Endodermal cell (in vitro differentiated cells): Measurements from ENCODE around the gene IGFN1. TPM values are rescaled to one million over a fixed set of nuclear protein-coding genes. Genes with fewer than 3 reads are reported as not detected.

Source experiments
- DNase-seq: peaks from one replicate; pipeline ENCODE4 v3.0.0-alpha.2; 2017
- H3K27ac ChIP-seq: 2 replicates; pipeline ENCODE4 v1.5.1; 2013; ENCODE audit warnings: mild to moderate bottlenecking, low read depth, low read length, moderate library complexity
- H3K27me3 ChIP-seq: 2 replicates; pipeline ENCODE4 v1.6.1; 2013; ENCODE audit warnings: mild to moderate bottlenecking, low read length, moderate library complexity; ENCODE audit not compliant: insufficient read depth, control insufficient read depth, poor library complexity, severe bottlenecking
- H3K36me3 ChIP-seq: 2 replicates; pipeline ENCODE4 v1.7.0; 2013; ENCODE audit warnings: mild to moderate bottlenecking, low read length, moderate library complexity; ENCODE audit not compliant: control insufficient read depth, insufficient read depth
- H3K4me1 ChIP-seq: one replicate; pipeline ENCODE4 v1.7.0; 2013; ENCODE audit warnings: low read length; ENCODE audit not compliant: control insufficient read depth, insufficient read depth
- H3K4me3 ChIP-seq: 2 replicates; pipeline ENCODE4 v1.5.1; 2013; ENCODE audit warnings: mild to moderate bottlenecking, low read length, moderate library complexity
- H3K9ac ChIP-seq: 2 replicates; pipeline ENCODE4 v1.6.1; 2013; ENCODE audit warnings: mild to moderate bottlenecking, low read length, moderate library complexity; ENCODE audit not compliant: poor library complexity, severe bottlenecking; ENCODE audit errors: extremely low read depth
- H3K9me3 ChIP-seq: 2 replicates; pipeline ENCODE4 v1.6.1; 2013; ENCODE audit warnings: mild to moderate bottlenecking, low read length, moderate library complexity; ENCODE audit not compliant: control insufficient read depth
- H3K27ac Mint-ChIP-seq: 2 replicates; pipeline ENCODE4 v1.8.0; 2020; ENCODE audit warnings: mixed read lengths
- H3K27me3 Mint-ChIP-seq: 2 replicates; pipeline ENCODE4 v1.8.0; 2021; ENCODE audit warnings: mild to moderate bottlenecking, mixed read lengths; ENCODE audit not compliant: insufficient read depth
- H3K36me3 Mint-ChIP-seq: 2 replicates; pipeline ENCODE4 v1.8.0; 2020; ENCODE audit warnings: low read depth, mixed read lengths
- H3K4me1 Mint-ChIP-seq: 2 replicates; pipeline ENCODE4 v1.8.0; 2020; ENCODE audit warnings: mixed read lengths
- H3K4me3 Mint-ChIP-seq: 2 replicates; pipeline ENCODE4 v1.8.0; 2020; ENCODE audit warnings: mild to moderate bottlenecking, moderate library complexity, mixed read lengths
- H3K9me3 Mint-ChIP-seq: 2 replicates; pipeline ENCODE4 v1.8.0; 2020; ENCODE audit warnings: mild to moderate bottlenecking, mixed read lengths
- WGBS, 2 experiments: methylation state at CpG; one replicate each; pipeline versions ENCODE4 v1.1.5 to v1.1.7; 2013; ENCODE audit warnings: missing lambda C conversion rate in 2 of 2, mixed read lengths in 1 of 2; ENCODE audit not compliant: insufficient coverage in 1 of 2, insufficient read length in 1 of 2; 5-methylcytosine and 5-hydroxymethylcytosine counted together
- total RNA-seq, 2 donors: library from RNA; stranded (reverse); fragmentation: NEBNext Ultra II Directional in 1 of 2; extraction: Animal tissue kit (Norgen Biotek cat#: 25700) in 1 of 2; gene quantifications; 2 replicates in 1 of 2; 3 replicates in 1 of 2; pipeline ENCODE4 v1.2.1, GENCODE V29; 2021
- TF ChIP-seq, protein P1 (sequence below): fragments of 200-600 bp; sonication (generic); conservative IDR thresholded peaks from 2 replicates; pipeline ENCODE4 v1.5.0; 2021; ENCODE audit warnings: antibody characterized with exemption, mild to moderate bottlenecking

The IGFN1 gene
- total RNA-seq, 2 donors from 2014 or later = not detected

DNA sequence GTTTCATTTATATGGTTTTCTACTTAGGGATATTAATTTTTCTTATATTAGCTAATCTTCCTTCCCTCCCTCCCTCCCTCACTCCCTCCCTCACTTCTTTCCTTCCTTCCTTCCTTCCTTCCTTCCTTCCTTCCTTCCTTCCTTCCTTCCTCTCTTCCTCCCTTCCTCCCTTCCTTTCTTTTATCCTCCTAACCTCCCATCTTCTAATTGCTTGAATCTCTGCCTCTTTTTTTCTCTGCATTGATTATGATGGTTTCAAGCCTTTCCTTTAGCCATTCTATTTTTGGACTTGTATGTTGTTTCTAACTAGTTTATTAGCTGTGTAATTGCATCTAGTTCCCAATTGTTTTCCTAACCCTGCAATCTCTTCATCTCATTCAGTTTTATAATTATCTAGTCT lies 75.7 kb downstream of the IGFN1 start:
- Mint-ChIP-seq H3K9me3 (no peaks in the 10 kb centered on the region), H3K4me3 (no peak overlapping the region), H3K27me3 (peaks cover 24% of the 10 kb centered on the region), H3K4me1 (no peaks in the 10 kb centered on the region), H3K36me3 (no peaks in the 10 kb centered on the region), H3K27ac (no peak overlapping the region)
- H3K36me3 ChIP-seq = no peaks in the 10 kb centered on the region
- H3K9me3 ChIP-seq = no peaks in the 10 kb centered on the region
- H3K4me1 ChIP-seq = peaks cover 3% of the 10 kb centered on the region
- H3K27ac ChIP-seq = no peak overlapping the region
- TF ChIP-seq, protein P1, sequence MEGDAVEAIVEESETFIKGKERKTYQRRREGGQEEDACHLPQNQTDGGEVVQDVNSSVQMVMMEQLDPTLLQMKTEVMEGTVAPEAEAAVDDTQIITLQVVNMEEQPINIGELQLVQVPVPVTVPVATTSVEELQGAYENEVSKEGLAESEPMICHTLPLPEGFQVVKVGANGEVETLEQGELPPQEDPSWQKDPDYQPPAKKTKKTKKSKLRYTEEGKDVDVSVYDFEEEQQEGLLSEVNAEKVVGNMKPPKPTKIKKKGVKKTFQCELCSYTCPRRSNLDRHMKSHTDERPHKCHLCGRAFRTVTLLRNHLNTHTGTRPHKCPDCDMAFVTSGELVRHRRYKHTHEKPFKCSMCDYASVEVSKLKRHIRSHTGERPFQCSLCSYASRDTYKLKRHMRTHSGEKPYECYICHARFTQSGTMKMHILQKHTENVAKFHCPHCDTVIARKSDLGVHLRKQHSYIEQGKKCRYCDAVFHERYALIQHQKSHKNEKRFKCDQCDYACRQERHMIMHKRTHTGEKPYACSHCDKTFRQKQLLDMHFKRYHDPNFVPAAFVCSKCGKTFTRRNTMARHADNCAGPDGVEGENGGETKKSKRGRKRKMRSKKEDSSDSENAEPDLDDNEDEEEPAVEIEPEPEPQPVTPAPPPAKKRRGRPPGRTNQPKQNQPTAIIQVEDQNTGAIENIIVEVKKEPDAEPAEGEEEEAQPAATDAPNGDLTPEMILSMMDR = no peak
- H3K9ac ChIP-seq = no peak overlapping the region
- H3K4me3 ChIP-seq = no peak overlapping the region
- H3K27me3 ChIP-seq = peaks cover 26% of the 10 kb centered on the region
- DNase-seq = no peak

DNA sequence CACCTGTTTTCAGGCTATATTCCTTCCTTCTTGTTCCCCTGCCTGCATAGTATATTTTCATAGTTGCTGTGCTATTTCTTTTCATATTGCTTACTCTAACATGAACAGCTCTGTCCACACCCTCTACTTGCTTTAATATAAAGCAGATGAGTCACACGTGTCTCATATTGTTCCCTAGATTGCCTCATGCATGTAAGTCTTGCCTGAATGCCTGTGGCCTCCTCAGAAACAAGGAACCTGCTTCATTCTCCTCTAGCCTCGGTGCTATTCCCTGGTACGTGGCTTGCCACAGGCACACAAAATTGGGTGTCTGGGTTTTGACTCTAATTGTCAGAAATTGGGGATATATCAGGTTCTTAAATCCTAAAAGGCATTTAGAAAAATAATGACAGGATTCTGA lies 76.2 kb downstream of the IGFN1 start:
- Histone ChIP-seq H3K9ac (no peak overlapping the region), H3K36me3 (no peaks in the 10 kb centered on the region), H3K9me3 (no peaks in the 10 kb centered on the region), H3K27me3 (peaks cover 22% of the 10 kb centered on the region), H3K27ac (no peak overlapping the region), H3K4me3 (no peak overlapping the region), H3K4me1 (peaks cover 3% of the 10 kb centered on the region)
- H3K36me3 Mint-ChIP-seq = no peaks in the 10 kb centered on the region
- no peak overlapping the region for H3K4me3 Mint-ChIP-seq
- WGBS, 2 experiments = 75 to 83% methylated on average over 1 to 3 of the region's 3 CpGs
- peaks cover 19% of the 10 kb centered on the region for H3K27me3 Mint-ChIP-seq
- peak; percentile 8 for DNase-seq
- no peaks in the 10 kb centered on the region for H3K9me3 Mint-ChIP-seq
- no peak overlapping the region for H3K27ac Mint-ChIP-seq
- no peaks in the 10 kb centered on the region for H3K4me1 Mint-ChIP-seq
- TF ChIP-seq, protein P1 = no peak

- H3K27ac Mint-ChIP-seq = no peak overlapping the region
- H3K9ac ChIP-seq = no peak overlapping the region
Measured at GRCh38 chr1:201267481-201268229, 77.0 kb downstream of the IGFN1 start.

More at GRCh38 chr1:201267481-201268229, 77.0 kb downstream of the IGFN1 start:
- Histone ChIP-seq H3K27me3 (peaks cover 22% of the 10 kb centered on the region), H3K27ac (no peak overlapping the region), H3K4me1 (peaks cover 3% of the 10 kb centered on the region), H3K4me3 (no peak overlapping the region), H3K9me3 (no peaks in the 10 kb centered on the region), H3K36me3 (no peaks in the 10 kb centered on the region)
- Mint-ChIP-seq H3K4me3 (no peak overlapping the region), H3K9me3 (no peaks in the 10 kb centered on the region), H3K36me3 (no peaks in the 10 kb centered on the region), H3K27me3 (peaks cover 15% of the 10 kb centered on the region), H3K4me1 (no peaks in the 10 kb centered on the region)
- TF ChIP-seq, protein P1 = no peak
- peak; percentile 25 for DNase-seq
- 88 to 95% methylated on average over 10 to 14 of the region's 14 CpGs for WGBS, 2 experiments
